ENCODE measurements around the gene SLC2A4RG.
A peak's percentile ranks its signal among the peaks of the same experiment; 100 is the strongest.

Gene SLC2A4RG

GRCh38 chr20:63744574-63745423 is 5.2 kb downstream of the SLC2A4RG start:
- H3K4me1 Mint-ChIP-seq (ENCODE audit: low read depth in 2 of 2): peaks cover 4 to 11% of the 10 kb centered on the region in 2 donors
- no peak for ATAC-seq (replicated peaks)
- DNase-seq: no peak
- no peaks in the 10 kb centered on the region for H3K9me3 Mint-ChIP-seq
- no peaks in the 10 kb centered on the region for H3K27me3 Mint-ChIP-seq
- H3K4me3 Mint-ChIP-seq: no peak overlapping the region
- peak overlapping the region in 1 of 2 donors; percentile 49 for H3K27ac Mint-ChIP-seq
- H3K36me3 Mint-ChIP-seq (ENCODE audit: insufficient read depth): peaks cover 14% of the 10 kb centered on the region

- Mint-ChIP-seq H3K36me3 (ENCODE audit: insufficient read depth) (peaks cover 14% of the 10 kb centered on the region), H3K4me1 (ENCODE audit: low read depth in 2 of 2) (peaks cover 4 to 11% of the 10 kb centered on the region in 2 donors), H3K9me3 (no peaks in the 10 kb centered on the region), H3K4me3 (no peak overlapping the region), H3K27me3 (no peaks in the 10 kb centered on the region), H3K27ac (no peak overlapping the region)
- ATAC-seq (replicated peaks): no peak
- no peak for DNase-seq
These were observed 5.8 kb downstream of the SLC2A4RG start for GRCh38 chr20:63745424-63745805.

- Mint-ChIP-seq H3K4me3 (no peak overlapping the region), H3K4me1 (ENCODE audit: low read depth in 2 of 2) (peaks cover 6 to 16% of the 10 kb centered on the region in 2 donors), H3K27me3 (no peaks in the 10 kb centered on the region)
These were observed 6.6 kb downstream of the SLC2A4RG start for GRCh38 chr20:63745961-63746731.

DNA sequence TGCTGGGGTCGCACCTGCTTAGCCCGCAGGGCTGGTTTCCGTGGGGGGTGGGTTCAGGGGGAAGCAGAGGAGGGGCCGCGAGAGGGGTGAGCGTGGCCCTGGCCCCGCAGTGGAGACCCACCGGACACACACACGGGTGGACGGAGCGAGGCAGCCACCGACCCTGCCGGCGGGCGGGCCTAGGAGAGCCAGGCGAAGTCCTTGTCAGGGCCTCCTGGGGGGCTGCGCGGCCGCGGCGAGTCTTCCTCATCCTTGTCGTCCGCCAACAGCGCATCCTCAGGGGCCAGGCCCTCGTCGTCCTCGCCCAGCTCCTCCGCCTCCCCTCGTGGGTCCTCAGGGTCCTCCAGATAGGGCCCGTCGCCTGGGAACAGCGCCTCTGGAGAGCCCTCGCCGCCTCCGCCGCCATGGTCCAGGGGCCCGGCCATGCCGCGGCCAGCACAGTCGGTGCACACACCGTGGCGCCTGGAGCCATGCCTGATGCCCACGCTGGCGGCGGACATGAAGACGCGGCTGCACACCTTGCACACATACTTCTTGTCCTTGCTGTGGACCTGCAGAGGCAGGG is 7.3 kb downstream of the SLC2A4RG start:
- Mint-ChIP-seq H3K4me1 (ENCODE audit: low read depth in 2 of 2) (peaks cover 9 to 18% of the 10 kb centered on the region in 2 donors), H3K27ac (no peak overlapping the region), H3K9me3 (no peaks in the 10 kb centered on the region), H3K4me3 (no peak overlapping the region), H3K27me3 (no peaks in the 10 kb centered on the region), H3K36me3 (ENCODE audit: insufficient read depth) (peaks cover 7% of the 10 kb centered on the region)
- DNase-seq: no peak
- no peak for ATAC-seq (replicated peaks)

More at GRCh38 chr20:63745961-63746731, 6.6 kb downstream of the SLC2A4RG start:
- Mint-ChIP-seq H3K9me3 (no peaks in the 10 kb centered on the region), H3K27ac (no peak overlapping the region), H3K36me3 (ENCODE audit: insufficient read depth) (peaks cover 10% of the 10 kb centered on the region)
- ATAC-seq (replicated peaks) (no peak), DNase-seq (no peak)

- no peaks in the 10 kb centered on the region for H3K27me3 Mint-ChIP-seq
- peaks cover 9 to 20% of the 10 kb centered on the region in 2 donors for H3K4me1 Mint-ChIP-seq (ENCODE audit: low read depth in 2 of 2)
- no peak for ATAC-seq (replicated peaks)
- no peak overlapping the region for H3K27ac Mint-ChIP-seq
- DNase-seq: no peak
- H3K4me3 Mint-ChIP-seq: no peak overlapping the region
- peaks cover 7% of the 10 kb centered on the region for H3K36me3 Mint-ChIP-seq (ENCODE audit: insufficient read depth)
- no peaks in the 10 kb centered on the region for H3K9me3 Mint-ChIP-seq
These were observed 8.1 kb downstream of the SLC2A4RG start for GRCh38 chr20:63747622-63748069.

- Mint-ChIP-seq H3K9me3 (no peaks in the 10 kb centered on the region), H3K27me3 (no peaks in the 10 kb centered on the region), H3K27ac (peak overlapping the region in 1 of 2 donors; percentile 35), H3K36me3 (ENCODE audit: insufficient read depth) (peaks cover 2% of the 10 kb centered on the region), H3K4me3 (no peak overlapping the region), H3K4me1 (ENCODE audit: low read depth in 2 of 2) (peaks cover 9 to 20% of the 10 kb centered on the region in 2 donors)
- ATAC-seq (replicated peaks) (no peak), DNase-seq (no peak)
These were observed 8.7 kb downstream of the SLC2A4RG start for GRCh38 chr20:63748070-63748933.

DNA sequence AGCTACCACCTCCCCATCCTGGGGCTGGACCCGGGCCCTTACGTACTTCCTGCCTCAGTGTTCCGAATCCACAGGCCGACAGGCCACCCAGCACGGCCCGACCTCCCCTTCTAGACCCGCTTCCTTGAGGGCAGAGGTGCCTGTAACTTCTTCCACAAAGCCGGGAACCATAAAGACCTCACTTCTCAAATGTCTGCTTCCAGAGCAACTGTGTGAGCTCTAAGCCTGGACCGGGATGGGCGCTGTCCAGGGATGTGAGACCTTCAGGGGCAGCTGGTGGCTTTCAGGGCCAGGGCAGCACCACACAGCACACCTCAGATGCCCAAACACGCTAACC is 9.3 kb downstream of the SLC2A4RG start:
- Mint-ChIP-seq H3K4me1 (ENCODE audit: low read depth in 2 of 2) (peaks cover 9 to 20% of the 10 kb centered on the region in 2 donors), H3K4me3 (no peak overlapping the region), H3K36me3 (ENCODE audit: insufficient read depth) (no peaks in the 10 kb centered on the region), H3K27ac (peak overlapping the region in 1 of 2 donors; percentile 35), H3K9me3 (no peaks in the 10 kb centered on the region), H3K27me3 (no peaks in the 10 kb centered on the region)
- DNase-seq (no peak), ATAC-seq (replicated peaks) (no peak)

DNA sequence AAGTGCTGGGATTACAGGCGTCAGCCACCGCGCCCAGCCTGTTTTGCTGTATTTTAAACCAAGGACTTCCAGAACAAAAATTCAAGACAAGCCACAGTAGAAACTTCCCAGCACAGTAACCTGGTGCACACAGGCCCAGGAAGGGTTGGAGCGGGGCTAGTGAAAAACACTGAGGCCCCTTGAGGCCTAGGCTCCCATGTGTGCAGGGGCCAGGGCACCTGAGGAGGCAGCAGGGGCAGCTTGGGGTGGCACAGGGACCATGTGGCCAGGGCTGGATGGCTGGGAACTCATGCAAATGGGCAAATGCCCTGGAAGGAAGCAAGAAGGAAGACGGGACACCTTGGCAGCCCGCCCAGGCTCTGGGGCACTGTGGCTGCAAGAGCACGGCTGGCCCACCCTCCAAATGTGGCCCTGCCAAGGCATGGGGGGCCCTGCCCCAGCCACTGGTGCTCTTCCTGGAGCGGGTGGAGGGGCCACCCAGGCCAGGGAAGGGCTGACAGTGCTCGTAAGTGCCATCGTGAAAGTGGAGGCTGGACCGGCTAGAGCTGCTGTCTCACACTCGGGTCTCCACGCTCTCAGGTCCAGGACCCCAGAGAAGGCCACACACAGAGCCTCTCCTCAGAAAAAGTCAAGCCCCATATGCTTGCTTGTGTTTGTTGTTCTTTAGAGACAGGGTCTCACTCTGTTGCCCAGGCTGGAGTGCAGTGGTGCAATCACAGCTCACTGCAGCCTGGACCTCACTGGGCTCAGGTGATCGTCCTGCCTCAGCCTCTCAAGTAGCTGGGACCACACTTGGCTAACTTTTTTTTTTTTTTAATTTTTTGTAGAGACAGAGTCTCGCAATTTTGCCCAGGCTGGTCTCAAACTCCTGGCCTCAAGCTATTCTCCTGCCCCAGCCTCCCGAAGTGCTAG is 10.3 kb downstream of the SLC2A4RG start:
- H3K9me3 Mint-ChIP-seq: no peaks in the 10 kb centered on the region
- no peaks in the 10 kb centered on the region for H3K36me3 Mint-ChIP-seq (ENCODE audit: insufficient read depth)
- H3K4me1 Mint-ChIP-seq (ENCODE audit: low read depth in 2 of 2): peaks cover 9 to 22% of the 10 kb centered on the region in 2 donors
- DNase-seq: no peak
- no peaks in the 10 kb centered on the region for H3K27me3 Mint-ChIP-seq
- no peak for ATAC-seq (replicated peaks)
- H3K4me3 Mint-ChIP-seq: no peak overlapping the region
- peak overlapping the region in 1 of 2 donors; percentile 68 for H3K27ac Mint-ChIP-seq

- Mint-ChIP-seq H3K27ac (peak overlapping the region; percentile 68 to 81), H3K4me3 (peak overlapping the region; percentile 67 to 72), H3K27me3 (no peaks in the 10 kb centered on the region), H3K36me3 (ENCODE audit: insufficient read depth) (no peaks in the 10 kb centered on the region), H3K4me1 (ENCODE audit: low read depth in 2 of 2) (peaks cover 16 to 23% of the 10 kb centered on the region in 2 donors), H3K9me3 (no peaks in the 10 kb centered on the region)
- peak; percentile 94 for ATAC-seq (replicated peaks)
- DNase-seq: peak; percentile 41 to 52 (median 46)
These were observed 11.4 kb downstream of the SLC2A4RG start for GRCh38 chr20:63750807-63751470.

DNA sequence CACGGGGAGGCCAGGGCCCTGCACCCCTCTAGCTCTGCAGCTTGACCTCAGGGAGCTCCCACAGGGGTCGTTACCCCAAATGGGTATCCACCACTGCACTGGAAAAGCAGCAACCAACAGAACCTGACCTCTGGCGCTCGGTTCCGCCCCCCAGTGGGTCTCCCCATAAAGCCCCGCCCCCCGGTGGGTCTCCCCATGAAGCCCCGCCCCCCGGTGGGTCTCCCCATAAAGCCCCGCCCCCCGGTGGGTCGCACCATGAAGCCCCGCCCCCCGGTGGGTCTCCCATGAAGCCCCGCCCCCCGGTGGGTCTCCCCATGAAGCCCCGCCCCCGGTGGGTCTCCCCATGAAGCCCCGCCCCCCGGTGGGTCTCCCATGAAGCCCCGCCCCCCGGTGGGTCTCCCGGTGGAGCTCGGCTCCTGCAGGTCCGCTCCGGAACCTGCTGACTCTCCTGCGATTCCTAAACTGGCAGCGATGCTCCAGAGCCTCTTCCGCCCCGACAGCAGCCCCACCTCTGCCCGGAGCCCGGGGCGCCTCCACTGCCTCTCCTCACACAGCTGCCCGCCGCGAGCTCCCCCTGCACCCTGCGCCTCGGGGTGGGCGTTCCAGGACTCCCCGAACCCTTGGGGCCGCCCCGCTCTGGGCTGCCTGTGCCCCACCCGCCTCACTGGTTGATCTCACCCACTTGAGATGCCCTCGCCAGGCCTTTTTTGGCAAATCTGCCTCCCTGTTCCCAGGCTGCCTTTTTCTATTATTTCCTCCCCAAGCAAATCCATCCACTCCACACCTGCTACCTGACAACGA is 12.1 kb downstream of the SLC2A4RG start:
- ATAC-seq (replicated peaks): peak; percentile 17
- H3K4me1 Mint-ChIP-seq (ENCODE audit: low read depth in 2 of 2): peaks cover 24 to 29% of the 10 kb centered on the region in 2 donors
- H3K36me3 Mint-ChIP-seq (ENCODE audit: insufficient read depth): no peaks in the 10 kb centered on the region

GRCh38 chr20:63752411-63753101 is 13.0 kb downstream of the SLC2A4RG start:
- Mint-ChIP-seq H3K9me3 (no peaks in the 10 kb centered on the region), H3K36me3 (ENCODE audit: insufficient read depth) (no peaks in the 10 kb centered on the region), H3K4me3 (no peak overlapping the region), H3K4me1 (ENCODE audit: low read depth in 2 of 2) (peaks cover 32 to 38% of the 10 kb centered on the region in 2 donors), H3K27me3 (no peaks in the 10 kb centered on the region), H3K27ac (no peak overlapping the region)
- ATAC-seq (replicated peaks): no peak
- DNase-seq: no peak

More for the DNA sequence above, 12.1 kb downstream of the SLC2A4RG start:
- Mint-ChIP-seq H3K27me3 (no peaks in the 10 kb centered on the region), H3K9me3 (no peaks in the 10 kb centered on the region), H3K27ac (peak overlapping the region; percentile 68 to 81), H3K4me3 (peak overlapping the region; percentile 67 to 72)
- DNase-seq: no peak

Measured in effector memory CD8-positive, alpha-beta T cell (primary cell).